ENCODE measurements around the gene STX3. TPM values are rescaled to one million over a fixed set of nuclear protein-coding genes. Genes with fewer than 3 reads are reported as not detected.
A peak's percentile ranks its signal among the peaks of the same experiment; 100 is the strongest.
"Not testable (repeated sequence)": the region's sequence is repeated elsewhere in the genome, so short reads cannot be mapped to it uniquely, and the experiment has no call there.

Gene STX3
- polyA plus RNA-seq, 4 donors = 34.9 to 91.8 (median 60.8) TPM

DNA sequence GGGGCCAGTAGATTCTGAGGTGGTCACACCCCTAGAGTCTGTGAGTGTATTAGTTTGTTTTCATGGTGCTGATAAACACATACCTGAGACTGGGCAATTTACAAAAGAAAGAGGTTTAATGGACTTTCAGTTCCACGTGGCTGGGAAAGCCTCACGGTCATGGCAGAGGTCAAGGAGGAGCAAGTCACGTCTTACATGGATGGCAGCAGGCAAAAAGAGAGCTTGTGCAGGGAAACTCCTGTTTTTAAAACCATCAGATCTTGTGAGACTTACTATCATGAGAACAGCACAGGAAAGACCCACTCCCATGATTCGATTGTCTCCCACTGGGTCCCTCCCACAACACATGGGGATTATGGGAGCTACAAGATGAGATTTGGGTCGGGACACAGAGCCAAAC, 29.3 kb downstream of the STX3 start:
- H3K27me3 ChIP-seq (ENCODE audit: control insufficient read depth in 3 of 3, insufficient read depth in 3 of 3, low read length in 3 of 3); H3K4me3 ChIP-seq (ENCODE audit: low read depth in 1 of 3, low read length in 3 of 3); FAIRE-seq; DNase-seq: not testable (repeated sequence)
- peak overlapping the region in 1 of 3 donors; percentile 3 for H3K27ac ChIP-seq (ENCODE audit: low read depth in 1 of 3, low read length in 2 of 3)
- WGBS, 3 donors = 70 to 79% (median 73%) methylated on average over 5 of the region's 5 CpGs
- H3K9me3 ChIP-seq (ENCODE audit: control insufficient read depth in 2 of 2, insufficient read depth in 1 of 2, low read depth in 1 of 2, low read length in 1 of 2) = peaks cover 0 to 11% of the 10 kb centered on the region in 2 donors
- peaks cover 4 to 40% (median 5%) of the 10 kb centered on the region in 3 donors for H3K36me3 ChIP-seq (ENCODE audit: control insufficient read depth in 3 of 3, insufficient read depth in 2 of 3, low read depth in 1 of 3, low read length in 3 of 3)
- peaks cover 0 to 23% (median 2%) of the 10 kb centered on the region in 3 donors for H3K4me1 ChIP-seq (ENCODE audit: control insufficient read depth in 3 of 3, insufficient read depth in 2 of 3, low read depth in 1 of 3, low read length in 2 of 3)

- Histone ChIP-seq H3K9me3 (ENCODE audit: control insufficient read depth in 2 of 2, insufficient read depth in 1 of 2, low read depth in 1 of 2, low read length in 1 of 2) (peaks cover 0 to 11% of the 10 kb centered on the region in 2 donors), H3K36me3 (ENCODE audit: control insufficient read depth in 3 of 3, insufficient read depth in 2 of 3, low read depth in 1 of 3, low read length in 3 of 3) (peaks cover 5 to 44% (median 7%) of the 10 kb centered on the region in 3 donors), H3K27ac (ENCODE audit: low read depth in 1 of 3, low read length in 2 of 3) (peak overlapping the region in 1 of 3 donors; percentile 90), H3K27me3 (ENCODE audit: control insufficient read depth in 3 of 3, insufficient read depth in 3 of 3, low read length in 3 of 3) (no peaks in the 10 kb centered on the region), H3K4me3 (ENCODE audit: low read depth in 1 of 3, low read length in 3 of 3) (no peak overlapping the region), H3K4me1 (ENCODE audit: control insufficient read depth in 3 of 3, insufficient read depth in 2 of 3, low read depth in 1 of 3, low read length in 2 of 3) (peaks cover 0 to 21% (median 2%) of the 10 kb centered on the region in 3 donors)
- FAIRE-seq = no peak
- DNase-seq = no peak
- WGBS, 3 donors = 82 to 83% (median 82%) methylated on average over 4 of the region's 4 CpGs
These were observed 30.6 kb downstream of the STX3 start for GRCh38 chr11:59785818-59786217.

GRCh38 chr11:59787255-59787588, 32.0 kb downstream of the STX3 start:
- no peaks in the 10 kb centered on the region for H3K27me3 ChIP-seq (ENCODE audit: control insufficient read depth in 3 of 3, insufficient read depth in 3 of 3, low read length in 3 of 3)

GRCh38 chr11:59787816-59788215, 32.6 kb downstream of the STX3 start:
- DNase-seq (no peak), FAIRE-seq (no peak)
- Histone ChIP-seq H3K27ac (ENCODE audit: low read depth in 1 of 3, low read length in 2 of 3) (peak overlapping the region in 1 of 3 donors; percentile 90), H3K9me3 (ENCODE audit: control insufficient read depth in 2 of 2, insufficient read depth in 1 of 2, low read depth in 1 of 2, low read length in 1 of 2) (peaks cover 0 to 11% of the 10 kb centered on the region in 2 donors), H3K4me1 (ENCODE audit: control insufficient read depth in 3 of 3, insufficient read depth in 2 of 3, low read depth in 1 of 3, low read length in 2 of 3) (peaks cover 0 to 21% (median 0%) of the 10 kb centered on the region in 3 donors), H3K27me3 (ENCODE audit: control insufficient read depth in 3 of 3, insufficient read depth in 3 of 3, low read length in 3 of 3) (no peaks in the 10 kb centered on the region), H3K4me3 (ENCODE audit: low read depth in 1 of 3, low read length in 3 of 3) (no peak overlapping the region), H3K36me3 (ENCODE audit: control insufficient read depth in 3 of 3, insufficient read depth in 2 of 3, low read depth in 1 of 3, low read length in 3 of 3) (peaks cover 10 to 53% (median 21%) of the 10 kb centered on the region in 3 donors)
- WGBS, 3 donors = 56 to 71% (median 67%) methylated on average over 3 of the region's 3 CpGs

More at GRCh38 chr11:59787255-59787588, 32.0 kb downstream of the STX3 start:
- Histone ChIP-seq H3K27ac (ENCODE audit: low read depth in 1 of 3, low read length in 2 of 3) (peak overlapping the region; percentile 69 to 90 (median 77)), H3K4me1 (ENCODE audit: control insufficient read depth in 3 of 3, insufficient read depth in 2 of 3, low read depth in 1 of 3, low read length in 2 of 3) (peaks cover 0 to 21% (median 0%) of the 10 kb centered on the region in 3 donors), H3K4me3 (ENCODE audit: low read depth in 1 of 3, low read length in 3 of 3) (no peak overlapping the region), H3K9me3 (ENCODE audit: control insufficient read depth in 2 of 2, insufficient read depth in 1 of 2, low read depth in 1 of 2, low read length in 1 of 2) (peaks cover 0 to 11% of the 10 kb centered on the region in 2 donors), H3K36me3 (ENCODE audit: control insufficient read depth in 3 of 3, insufficient read depth in 2 of 3, low read depth in 1 of 3, low read length in 3 of 3) (peaks cover 10 to 52% (median 15%) of the 10 kb centered on the region in 3 donors)
- 22 to 58% (median 55%) methylated on average over 4 of the region's 4 CpGs for WGBS, 3 donors
- no peak for DNase-seq
- no peak for FAIRE-seq

DNA sequence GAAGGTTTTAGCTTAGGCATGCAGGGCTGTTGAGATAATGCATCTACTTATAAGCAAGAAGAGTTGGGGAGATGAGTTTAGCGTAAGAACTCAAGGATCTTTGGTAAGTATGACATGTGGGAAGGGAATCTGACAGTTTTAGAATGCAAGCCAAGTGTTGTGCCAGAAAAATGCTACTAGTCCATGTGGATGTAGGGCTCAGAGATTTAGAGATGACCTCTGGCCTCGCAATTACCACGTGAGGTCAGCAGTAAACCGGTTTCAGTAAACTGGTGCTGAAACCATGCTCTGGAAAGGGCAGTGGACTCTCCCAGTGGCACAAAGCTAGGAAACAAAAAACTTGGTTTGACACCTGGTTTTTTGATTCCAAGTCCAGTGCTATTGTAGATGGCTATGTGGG, 36.5 kb downstream of the STX3 start:
- H3K27ac ChIP-seq (ENCODE audit: low read depth in 1 of 3, low read length in 2 of 3) = no peak overlapping the region
- no peak overlapping the region for H3K4me3 ChIP-seq (ENCODE audit: low read depth in 1 of 3, low read length in 3 of 3)
- no peak for FAIRE-seq
- WGBS, 3 donors = 80 to 89% (median 89%) methylated on average over 4 of the region's 4 CpGs
- H3K27me3 ChIP-seq (ENCODE audit: control insufficient read depth in 3 of 3, insufficient read depth in 3 of 3, low read length in 3 of 3) = no peaks in the 10 kb centered on the region
- no peak for DNase-seq
- peaks cover 0 to 11% (median 0%) of the 10 kb centered on the region in 3 donors for H3K4me1 ChIP-seq (ENCODE audit: control insufficient read depth in 3 of 3, insufficient read depth in 2 of 3, low read depth in 1 of 3, low read length in 2 of 3)
- peaks cover 10 to 69% (median 46%) of the 10 kb centered on the region in 3 donors for H3K36me3 ChIP-seq (ENCODE audit: control insufficient read depth in 3 of 3, insufficient read depth in 2 of 3, low read depth in 1 of 3, low read length in 3 of 3)
- H3K9me3 ChIP-seq (ENCODE audit: control insufficient read depth in 2 of 2, insufficient read depth in 1 of 2, low read depth in 1 of 2, low read length in 1 of 2) = no peaks in the 10 kb centered on the region

GRCh38 chr11:59792507-59792906, 37.3 kb downstream of the STX3 start:
- Histone ChIP-seq H3K4me1 (ENCODE audit: control insufficient read depth in 3 of 3, insufficient read depth in 2 of 3, low read depth in 1 of 3, low read length in 2 of 3) (peaks cover 0 to 4% (median 0%) of the 10 kb centered on the region in 3 donors), H3K4me3 (ENCODE audit: low read depth in 1 of 3, low read length in 3 of 3) (no peak overlapping the region), H3K27me3 (ENCODE audit: control insufficient read depth in 3 of 3, insufficient read depth in 3 of 3, low read length in 3 of 3) (no peaks in the 10 kb centered on the region), H3K36me3 (ENCODE audit: control insufficient read depth in 3 of 3, insufficient read depth in 2 of 3, low read depth in 1 of 3, low read length in 3 of 3) (peaks cover 10 to 72% (median 50%) of the 10 kb centered on the region in 3 donors), H3K27ac (ENCODE audit: low read depth in 1 of 3, low read length in 2 of 3) (no peak overlapping the region), H3K9me3 (ENCODE audit: control insufficient read depth in 2 of 2, insufficient read depth in 1 of 2, low read depth in 1 of 2, low read length in 1 of 2) (no peaks in the 10 kb centered on the region)
- DNase-seq (no peak), FAIRE-seq (no peak)
- WGBS, 3 donors = 81 to 92% (median 91%) methylated on average over 1 of the region's 1 CpG

DNA sequence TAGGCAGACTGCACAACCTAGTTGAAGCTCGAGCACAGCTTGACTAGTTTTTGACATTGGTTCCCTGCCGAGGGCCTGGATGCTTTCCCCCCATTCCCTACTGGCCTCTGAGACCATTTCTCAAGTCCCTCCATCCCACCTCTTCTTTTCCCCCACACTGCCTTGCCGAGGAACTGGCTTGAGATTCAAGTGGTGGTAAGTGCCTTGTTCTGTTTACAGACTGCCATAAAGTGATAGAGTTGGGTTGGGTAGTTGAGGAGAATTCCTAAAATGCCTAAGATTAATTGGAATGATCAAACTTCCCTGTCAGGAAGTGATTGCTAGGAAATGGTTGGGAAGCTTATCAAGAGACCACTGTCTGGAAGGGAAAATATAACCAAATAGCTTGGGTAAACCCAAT, 39.2 kb downstream of the STX3 start:
- Histone ChIP-seq H3K4me1 (ENCODE audit: control insufficient read depth in 3 of 3, insufficient read depth in 2 of 3, low read depth in 1 of 3, low read length in 2 of 3) (peaks cover 0 to under 1% (median 0%) of the 10 kb centered on the region in 3 donors), H3K9me3 (ENCODE audit: control insufficient read depth in 2 of 2, insufficient read depth in 1 of 2, low read depth in 1 of 2, low read length in 1 of 2) (no peaks in the 10 kb centered on the region), H3K27me3 (ENCODE audit: control insufficient read depth in 3 of 3, insufficient read depth in 3 of 3, low read length in 3 of 3) (no peaks in the 10 kb centered on the region), H3K27ac (ENCODE audit: low read depth in 1 of 3, low read length in 2 of 3) (no peak overlapping the region), H3K4me3 (ENCODE audit: low read depth in 1 of 3, low read length in 3 of 3) (no peak overlapping the region), H3K36me3 (ENCODE audit: control insufficient read depth in 3 of 3, insufficient read depth in 2 of 3, low read depth in 1 of 3, low read length in 3 of 3) (peaks cover 5 to 69% (median 46%) of the 10 kb centered on the region in 3 donors)
- FAIRE-seq (no peak), DNase-seq (no peak)
- WGBS, 3 donors = 67 to 85% (median 81%) methylated on average over 3 of the region's 3 CpGs

GRCh38 chr11:59800390-59801025, 45.3 kb downstream of the STX3 start:
- H3K36me3 ChIP-seq (ENCODE audit: control insufficient read depth in 3 of 3, insufficient read depth in 2 of 3, low read depth in 1 of 3, low read length in 3 of 3) = peaks cover 2 to 48% (median 20%) of the 10 kb centered on the region in 3 donors
- H3K9me3 ChIP-seq (ENCODE audit: control insufficient read depth in 2 of 2, insufficient read depth in 1 of 2, low read depth in 1 of 2, low read length in 1 of 2) = no peaks in the 10 kb centered on the region
- peaks cover 0 to 31% (median 0%) of the 10 kb centered on the region in 3 donors for H3K4me1 ChIP-seq (ENCODE audit: control insufficient read depth in 3 of 3, insufficient read depth in 2 of 3, low read depth in 1 of 3, low read length in 2 of 3)
- H3K4me3 ChIP-seq (ENCODE audit: low read depth in 1 of 3, low read length in 3 of 3) = no peak overlapping the region
- FAIRE-seq (no peak), DNase-seq (peak; percentile 42 to 65)
- 25 to 65% (median 25%) methylated on average over 7 of the region's 7 CpGs for WGBS, 3 donors
- peak overlapping the region in 2 of 3 donors; percentile 40 to 55 for H3K27ac ChIP-seq (ENCODE audit: low read depth in 1 of 3, low read length in 2 of 3)
- no peaks in the 10 kb centered on the region for H3K27me3 ChIP-seq (ENCODE audit: control insufficient read depth in 3 of 3, insufficient read depth in 3 of 3, low read length in 3 of 3)

All from small intestine (tissue), 7 donors.